Spleen (tissue), 7 donors: ENCODE data around the gene ATP10B.

Experiments used
- CTCF ChIP-seq, 11 experiments: fragments of 200-600 bp in 7 of 11; fragments of 450-650 bp in 4 of 11; sonication (generic) in 4 of 11; IDR thresholded peaks in 8 of 11; conservative IDR thresholded peaks in 3 of 11; 1 replicate in 7 of 11; 2 replicates in 4 of 11; pipeline versions ENCODE4 v1.4.0 to v1.8.0; 2016 to 2021; ENCODE audit warnings: antibody characterized with exemption in 11 of 11, inconsistent platforms in 4 of 11, mild to moderate bottlenecking in 1 of 11
- POLR2A ChIP-seq, 3 donors: fragments of 450-650 bp; IDR thresholded peaks; one replicate each; pipeline ENCODE4 v1.5.1; 2017; ENCODE audit warnings: antibody characterized with exemption in 3 of 3, mild to moderate bottlenecking in 1 of 3
- donor health status: DM: no; HTN: no; CAD: no; lungs with moderate emphysema.
- donor health status: DM: no; HTN: no; CAD: no.
- donor health status: DM: no; HTN: no; CAD: no.

GRCh38 chr5:160545832-160546231, 306.2 kb downstream of the ATP10B start:
- no peak for TF ChIP-seq POLR2A (IDR thresholded peaks at IDR 0.05)
- no peak for TF ChIP-seq CTCF (IDR thresholded peaks at IDR 0.05 in 8 of 11, conservative IDR thresholded peaks at IDR 0.05 in 3 of 11)
